Transverse colon (tissue), 4 donors: ENCODE data around the gene SMAD4.

Experiments
- CTCF ChIP-seq, 5 experiments: fragments of 200-600 bp in 3 of 5; fragments of 450-650 bp in 2 of 5; sonication (generic) in 3 of 5; IDR thresholded peaks; 1 replicate in 2 of 5; 2 replicates in 3 of 5; pipeline ENCODE4 v1.5.1; 2016 to 2017; ENCODE audit warnings: antibody characterized with exemption in 5 of 5, inconsistent platforms in 3 of 5, mild to moderate bottlenecking in 2 of 5, moderate library complexity in 1 of 5
- POLR2A ChIP-seq: fragments of 450-650 bp; IDR thresholded peaks from one replicate; pipeline ENCODE4 v1.6.1; 2016; ENCODE audit warnings: antibody characterized with exemption, mild to moderate bottlenecking, moderate library complexity
- POLR2AphosphoS5 ChIP-seq, 3 donors: sonication (generic); formaldehyde crosslinking; IDR thresholded peaks; one replicate each; pipeline ENCODE4 v1.6.1; 2016; ENCODE audit warnings: antibody characterized with exemption in 3 of 3

GRCh38 chr18:51127664-51128063, 97.7 kb downstream of the SMAD4 start:
- TF ChIP-seq CTCF (IDR thresholded peaks at IDR 0.05) (no peak), POLR2AphosphoS5 (IDR thresholded peaks at IDR 0.05) (no peak), POLR2A (no peak)
